A549 treated with Hydrocortisone at 1 μM for 4 hours (cell line): Measurements from ENCODE around the gene PTPN6. TPM values are rescaled to one million over a fixed set of nuclear protein-coding genes. Genes with fewer than 3 reads are reported as not detected.

Experiments used
- total RNA-seq: library from RNA; stranded (reverse); fragments of 200-300 nt; extraction: Qiagen RNA extraction; gene quantifications from 5 replicates; pipeline ENCODE4 v1.2.3, GENCODE V29; 2022

PTPN6 gene
- total RNA-seq, result 9.5 to 13.3 TPM (median 11.7 TPM) in 5 replicates

GRCh38 chr12:6950811-6951540 is at the start of gene PTPN6:
Gene PTPN6, plus strand, starts transcription at chr12:6951356. Its CDS starts 157 bp downstream, at chr12:6951513.

GRCh38 chr12:6904280-6905276 is 46.6 kb upstream of the PTPN6 start, which contains the start of gene LRRC23:
Gene LRRC23, plus strand, starts transcription at chr12:6904822. Its CDS starts 812 bp downstream, at chr12:6905634.

GRCh38 chr12:6914246-6914946 is 36.8 kb upstream of the PTPN6 start, which contains the start of gene ENO2:
Gene ENO2, plus strand, starts transcription at chr12:6914580. Its CDS starts 1,253 bp downstream, at chr12:6915833.

GRCh38 chr12:6927379-6928021 is 23.7 kb upstream of the PTPN6 start, which contains the start of gene ATN1:
Gene ATN1, plus strand, starts transcription at chr12:6927959. Its CDS starts 6,043 bp downstream, at chr12:6934002.

GRCh38 chr12:6943722-6944380 is 7.3 kb upstream of the PTPN6 start, which contains the start of the genes C12orf57 and RNU7-1:
Gene C12orf57, plus strand, starts transcription at chr12:6944022. Its CDS starts 100 bp downstream, at chr12:6944122.
Gene RNU7-1, plus strand, starts transcription at chr12:6943816.

Other genes starting within 250 kb of the PTPN6 start
- 48.4 to 56.5 TPM (median 55.4 TPM) in 5 replicates for gene COPS7A, start 227.3 kb upstream of the PTPN6 start, total RNA-seq
- gene MLF2, start 198.2 kb upstream of the PTPN6 start, total RNA-seq, result 246 to 305 TPM (median 296 TPM) in 5 replicates
- gene PTMS, start 185.0 kb upstream of the PTPN6 start, total RNA-seq, result 588 to 898 TPM (median 880 TPM) in 5 replicates
- gene LAG3, start 178.8 kb upstream of the PTPN6 start, total RNA-seq, result 0.51 to 1.9 TPM (median 1.7 TPM) in 5 replicates
- gene CD4, start 161.8 kb upstream of the PTPN6 start, total RNA-seq, result not detected in 5 replicates
- gene GPR162, start 129.5 kb upstream of the PTPN6 start, total RNA-seq, result 0.28 to 0.51 TPM (median 0.38 TPM) in 5 replicates
- 23.9 to 29.0 TPM (median 26.3 TPM) in 5 replicates for gene P3H3, start 122.9 kb upstream of the PTPN6 start, total RNA-seq
- 1.0 to 2.0 TPM (median 1.6 TPM) in 5 replicates for gene GNB3, start 110.4 kb upstream of the PTPN6 start, total RNA-seq
- gene CDCA3, start 100.1 kb upstream of the PTPN6 start, total RNA-seq, result 73.1 to 82.3 TPM (median 77.5 TPM) in 5 replicates
- gene USP5, start 99.2 kb upstream of the PTPN6 start, total RNA-seq, result 71.7 to 88.7 TPM (median 74.7 TPM) in 5 replicates
- 1,586 to 1,659 TPM (median 1,629 TPM) in 5 replicates for gene TPI1, start 83.8 kb upstream of the PTPN6 start, total RNA-seq
- gene SPSB2, start 78.1 kb upstream of the PTPN6 start, total RNA-seq, result 27.8 to 35.3 TPM (median 31.2 TPM) in 5 replicates
- 15.4 to 18.3 TPM (median 17.3 TPM) in 5 replicates for gene LRRC23, start 46.5 kb upstream of the PTPN6 start, total RNA-seq
- 32.5 to 40.3 TPM (median 34.5 TPM) in 5 replicates for gene ENO2, start 36.8 kb upstream of the PTPN6 start, total RNA-seq
- 60.2 to 72.4 TPM (median 67.4 TPM) in 5 replicates for gene ATN1, start 23.4 kb upstream of the PTPN6 start, total RNA-seq
- not detected in 5 replicates for gene RNU7-1, start 7.5 kb upstream of the PTPN6 start, total RNA-seq
- gene C12orf57, start 7.3 kb upstream of the PTPN6 start, total RNA-seq, result 256 to 322 TPM (median 309 TPM) in 5 replicates
- 320 to 342 TPM (median 331 TPM) in 5 replicates for gene PHB2, start 19.3 kb downstream of the PTPN6 start, total RNA-seq
- gene EMG1, start 19.6 kb downstream of the PTPN6 start, total RNA-seq, result 60.1 to 66.2 TPM (median 62.6 TPM) in 5 replicates
- 27.2 to 31.6 TPM (median 29.5 TPM) in 5 replicates for gene LPCAT3, start 67.1 kb downstream of the PTPN6 start, total RNA-seq
- 40.4 to 68.0 TPM (median 43.8 TPM) in 5 replicates for gene C1S, start 109.4 kb downstream of the PTPN6 start, total RNA-seq
- 27.6 to 49.7 TPM (median 32.4 TPM) in 5 replicates for gene C1R, start 141.1 kb downstream of the PTPN6 start, total RNA-seq
- 12.4 to 14.9 TPM (median 14.6 TPM) in 5 replicates for gene C1RL, start 157.9 kb downstream of the PTPN6 start, total RNA-seq
- gene RBP5, start 177.5 kb downstream of the PTPN6 start, total RNA-seq, result not detected in 5 replicates
- 14.6 to 16.7 TPM (median 15.2 TPM) in 5 replicates for gene CLSTN3, start 179.0 kb downstream of the PTPN6 start, total RNA-seq
- gene PEX5, start 238.3 kb downstream of the PTPN6 start, total RNA-seq, result 22.6 to 33.3 TPM (median 28.8 TPM) in 5 replicates